GM12801 (cell line): Measurements from ENCODE around the gene PLEKHG2.

ENCODE experiments used
- CTCF ChIP-seq: IDR thresholded peaks from one replicate; pipeline ENCODE4 v1.5.1; 2011; ENCODE audit warnings: control low read depth; ENCODE audit not compliant: insufficient read length; ENCODE audit errors: extremely low read depth

PLEKHG2 gene

GRCh38 chr19:39469567-39469966, 57.1 kb downstream of the PLEKHG2 start:
- no peak for TF ChIP-seq CTCF

DNA sequence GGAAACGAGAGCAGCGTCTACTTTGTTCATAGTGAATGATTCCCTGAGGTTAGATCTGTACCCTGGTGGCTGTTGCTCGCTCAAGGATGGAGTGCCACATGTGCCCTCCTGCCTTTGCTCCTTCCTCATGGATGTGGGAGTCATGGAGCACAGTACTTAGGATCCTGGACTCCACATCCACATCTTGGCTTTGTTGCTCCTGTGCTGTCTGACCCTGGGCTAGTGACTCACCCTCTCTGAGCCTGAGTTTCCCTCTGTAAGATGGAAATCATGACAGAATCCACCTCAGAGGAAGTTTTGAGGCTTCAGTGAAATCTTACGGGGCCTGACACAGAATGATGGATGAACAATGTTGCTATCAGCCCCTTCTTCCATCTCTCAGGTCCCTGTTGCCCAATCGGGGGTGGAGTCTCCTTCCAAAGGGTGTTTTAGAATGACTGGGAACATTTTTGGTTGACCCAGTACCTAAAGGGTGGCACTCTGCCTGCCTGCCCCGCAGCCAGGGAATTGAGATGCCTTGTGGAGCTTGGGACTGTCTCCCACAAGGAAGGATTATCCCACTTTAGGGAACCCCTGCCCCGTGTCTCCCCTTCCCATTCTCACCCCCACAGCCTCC, 58.4 kb downstream of the PLEKHG2 start:
- no peak for TF ChIP-seq CTCF

DNA sequence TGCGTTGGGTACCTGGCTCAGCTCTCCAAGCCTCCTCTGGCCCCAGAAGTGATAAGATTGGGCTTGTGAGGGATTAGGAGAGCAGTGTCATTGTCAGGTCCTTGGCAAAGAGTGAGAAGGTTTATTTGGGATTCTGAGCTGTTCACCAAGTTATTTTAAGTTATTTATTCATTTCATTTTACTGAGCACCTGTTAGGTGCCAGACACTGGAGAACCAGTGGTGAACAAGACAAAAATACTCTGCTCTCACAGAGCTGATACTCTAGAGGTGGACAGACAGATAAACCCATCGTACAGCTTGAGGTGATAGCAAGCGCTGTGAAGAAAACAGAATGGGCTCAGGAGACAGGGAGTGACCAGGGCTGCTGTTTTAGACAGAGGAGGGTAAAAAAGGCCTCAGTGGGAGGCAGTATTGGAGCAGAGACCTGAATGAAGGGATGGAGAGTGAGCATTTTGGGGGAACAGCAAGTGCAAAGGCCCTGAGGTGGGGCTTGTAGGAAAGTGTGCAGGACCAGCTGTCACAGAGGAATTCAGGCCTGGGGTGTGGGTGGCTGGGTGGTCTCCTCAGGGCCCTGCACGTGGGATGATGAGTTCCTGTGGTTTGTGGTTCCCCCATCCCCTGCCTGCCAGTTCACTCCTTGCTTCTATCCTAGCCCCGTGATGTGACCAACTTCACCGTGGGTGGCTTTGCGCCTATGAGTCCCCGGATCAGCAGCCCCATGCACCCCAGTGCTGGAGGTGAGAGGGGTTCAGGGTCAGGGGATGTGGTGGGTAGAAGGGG, 59.5 kb downstream of the PLEKHG2 start:
- TF ChIP-seq CTCF: no peak

- no peak for TF ChIP-seq CTCF
Measured at GRCh38 chr19:39472746-39473442, 60.4 kb downstream of the PLEKHG2 start.

DNA sequence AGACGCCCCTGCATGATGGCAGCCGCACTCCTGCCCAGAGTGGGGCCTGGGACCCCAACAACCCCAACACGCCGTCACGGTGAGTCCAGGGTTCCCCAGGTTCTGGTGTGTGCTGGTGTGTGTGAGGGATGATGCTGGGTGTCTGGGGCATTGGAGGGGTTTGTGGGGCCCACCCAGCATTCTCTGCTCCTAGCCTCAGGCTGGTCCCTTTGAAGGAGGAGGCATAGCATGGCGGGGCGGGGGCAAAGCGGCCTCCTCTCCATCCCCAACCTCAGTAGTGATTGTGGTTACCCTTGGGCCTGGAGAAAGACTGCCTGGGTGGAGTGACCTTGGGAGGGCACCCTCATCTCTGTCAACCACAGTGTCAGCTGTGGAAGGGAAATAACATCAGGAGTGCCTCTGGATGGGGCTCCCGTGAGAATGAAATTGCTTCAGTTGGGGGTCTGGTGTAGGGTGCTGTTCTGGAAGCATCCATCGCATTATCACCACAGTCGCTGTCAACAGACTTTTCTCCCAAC, 61.0 kb downstream of the PLEKHG2 start:
- no peak for TF ChIP-seq CTCF

- no peak for TF ChIP-seq CTCF
Measured at GRCh38 chr19:39474139-39474620, 61.7 kb downstream of the PLEKHG2 start.

GRCh38 chr19:39475748-39476147, 63.3 kb downstream of the PLEKHG2 start:
- TF ChIP-seq CTCF: no peak
